Small intestine (tissue), 7 donors: ENCODE data around the gene FKBP1B. TPM values are rescaled to one million over a fixed set of nuclear protein-coding genes. Genes with fewer than 3 reads are reported as not detected.

Source experiments
- DNase-seq, 2 donors: peaks; one replicate each; pipeline versions ENCODE4 v3.0.0 to v3.0.0-alpha.2; 2013
- FAIRE-seq: peaks from 2 replicates; lab custom pipeline; 2012; peaks lifted over from hg19 to GRCh38; lab: Jason Lieb, UNC
- H3K27ac ChIP-seq, 3 donors: one replicate each; pipeline ENCODE4 v1.5.1; 2013; ENCODE audit warnings: low read length in 2 of 3, mild to moderate bottlenecking in 2 of 3, control low read depth in 1 of 3, inconsistent platforms in 1 of 3, low read depth in 1 of 3, moderate library complexity in 1 of 3
- H3K27me3 ChIP-seq, 3 donors: one replicate each; pipeline ENCODE4 v1.6.1; 2013; ENCODE audit warnings: low read length in 3 of 3, inconsistent platforms in 1 of 3; ENCODE audit not compliant: control insufficient read depth in 3 of 3, insufficient read depth in 3 of 3
- H3K36me3 ChIP-seq, 3 donors: one replicate each; pipeline ENCODE4 v1.6.1; 2013; ENCODE audit warnings: low read length in 3 of 3, inconsistent platforms in 1 of 3, low read depth in 1 of 3, mild to moderate bottlenecking in 1 of 3, moderate library complexity in 1 of 3; ENCODE audit not compliant: control insufficient read depth in 3 of 3, insufficient read depth in 2 of 3
- H3K4me1 ChIP-seq, 3 donors: one replicate each; pipeline ENCODE4 v1.6.1; 2013; ENCODE audit warnings: low read length in 2 of 3, inconsistent platforms in 1 of 3, low read depth in 1 of 3, mild to moderate bottlenecking in 1 of 3, moderate library complexity in 1 of 3; ENCODE audit not compliant: control insufficient read depth in 3 of 3, insufficient read depth in 2 of 3
- H3K4me3 ChIP-seq, 3 donors: one replicate each; pipeline ENCODE4 v1.5.1; 2013; ENCODE audit warnings: low read length in 3 of 3, control low read depth in 1 of 3, inconsistent platforms in 1 of 3, low read depth in 1 of 3, mild to moderate bottlenecking in 1 of 3, moderate library complexity in 1 of 3
- H3K9me3 ChIP-seq, 2 donors: one replicate each; pipeline ENCODE4 v1.6.1; 2013; ENCODE audit warnings: low read depth in 1 of 2, low read length in 1 of 2; ENCODE audit not compliant: control insufficient read depth in 2 of 2, insufficient read depth in 1 of 2
- WGBS, 3 donors: extraction: QIAGEN DNeasy Blood & Tissue Kit; methylation state at CpG; one replicate each; pipeline ENCODE4 v1.1.7; 2013; 5-methylcytosine and 5-hydroxymethylcytosine counted together
- polyA plus RNA-seq, 4 donors: library from polyadenylated mRNA; stranded (reverse) in 3 of 4; unstranded in 1 of 4; fragments of 200-250 nt in 3 of 4; fragments of 120-200 nt in 1 of 4; gene quantifications; one replicate each; pipeline versions ENCODE4 v1.2.1 to v1.2.3, GENCODE V29; 2013
- donor health status: healthy with polysubstance abuse.
- donor health status: control.
- donor health status: control.
- donor health status: Bipolar disorder and iron deficiency.
- donor health status: healthy.

FKBP1B gene
- polyA plus RNA-seq, 4 donors: 4.8 to 106 (median 49.2) TPM

DNA sequence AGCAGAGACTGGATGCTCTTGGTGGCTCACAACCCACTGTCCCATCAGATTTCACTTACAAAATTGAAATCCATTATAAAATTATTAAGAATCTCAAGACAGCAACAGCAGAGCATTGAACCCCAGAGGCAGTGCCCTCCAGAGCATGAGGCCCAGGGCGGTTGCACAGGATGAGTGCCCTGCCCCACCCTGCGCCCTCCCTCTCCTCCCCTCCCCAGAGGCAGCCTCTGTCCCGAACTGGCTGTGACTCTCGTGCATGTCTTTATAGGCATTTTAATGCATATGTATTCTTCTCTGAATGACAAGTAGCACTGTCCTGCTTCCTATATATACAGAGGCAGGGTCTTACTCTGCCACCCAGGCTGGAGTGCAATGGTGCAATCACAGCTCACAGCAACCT is 29.3 kb upstream of the FKBP1B start:
- peaks cover 0 to 28% (median 0%) of the 10 kb centered on the region in 3 donors for H3K36me3 ChIP-seq
- no peaks in the 10 kb centered on the region for H3K4me1 ChIP-seq
- no peak overlapping the region for H3K4me3 ChIP-seq
- H3K27ac ChIP-seq: no peak overlapping the region
- H3K27me3 ChIP-seq: no peaks in the 10 kb centered on the region
- no peaks in the 10 kb centered on the region for H3K9me3 ChIP-seq
- WGBS, 3 donors: 80 to 87% (median 84%) methylated on average over 4 of the region's 4 CpGs
- DNase-seq (no peak), FAIRE-seq (no peak)

DNA sequence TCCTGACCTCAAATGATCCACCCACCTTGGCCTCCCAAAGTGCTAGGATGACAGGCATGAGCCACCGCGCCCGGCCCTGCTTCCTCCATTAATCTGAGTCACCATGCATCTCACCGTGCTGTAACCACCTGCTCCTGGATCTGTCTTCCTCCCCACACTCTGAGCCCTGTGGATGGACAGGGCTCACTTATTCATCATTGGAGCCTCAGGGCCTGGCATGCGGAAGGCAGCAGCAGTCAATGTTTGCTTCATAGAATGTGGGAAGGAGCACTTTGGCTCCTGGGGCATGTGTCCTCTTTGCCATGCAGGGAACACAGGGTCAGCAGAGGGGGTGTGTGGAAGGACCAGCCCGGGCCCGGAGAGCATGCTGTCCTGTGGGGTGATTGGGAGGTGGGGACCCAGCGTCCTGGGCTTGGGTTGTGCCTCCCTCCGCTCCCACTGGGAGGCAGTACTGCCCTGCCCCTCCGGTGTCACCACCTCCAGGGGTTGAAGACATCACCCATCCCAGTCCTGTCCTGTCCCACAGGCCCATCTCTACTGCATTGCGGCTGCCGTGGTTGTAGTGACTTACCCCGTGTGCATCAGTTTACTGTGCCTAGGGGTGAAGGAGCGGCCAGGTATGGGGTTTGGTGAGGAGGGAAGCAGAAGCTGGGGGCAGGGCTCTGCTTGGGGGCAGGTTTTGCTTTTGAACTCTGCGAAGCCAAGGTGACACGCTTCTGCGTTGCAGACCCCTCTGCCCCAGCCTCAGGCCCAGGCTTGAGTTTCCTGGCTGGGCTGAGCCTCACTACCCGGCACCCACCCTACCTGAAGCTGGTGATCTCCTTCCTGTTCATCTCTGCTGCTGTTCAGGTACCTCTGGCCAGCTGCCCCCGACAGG is 28.2 kb upstream of the FKBP1B start:
- 55 to 75% (median 64%) methylated on average over 19 of the region's 19 CpGs for WGBS, 3 donors
- DNase-seq: peak; percentile 39 to 67
- H3K36me3 ChIP-seq: peaks cover 0 to 30% (median 0%) of the 10 kb centered on the region in 3 donors
- H3K4me1 ChIP-seq: no peaks in the 10 kb centered on the region
- no peak for FAIRE-seq
- H3K9me3 ChIP-seq: no peaks in the 10 kb centered on the region
- no peak overlapping the region for H3K4me3 ChIP-seq
- no peaks in the 10 kb centered on the region for H3K27me3 ChIP-seq
- no peak overlapping the region for H3K27ac ChIP-seq

DNA sequence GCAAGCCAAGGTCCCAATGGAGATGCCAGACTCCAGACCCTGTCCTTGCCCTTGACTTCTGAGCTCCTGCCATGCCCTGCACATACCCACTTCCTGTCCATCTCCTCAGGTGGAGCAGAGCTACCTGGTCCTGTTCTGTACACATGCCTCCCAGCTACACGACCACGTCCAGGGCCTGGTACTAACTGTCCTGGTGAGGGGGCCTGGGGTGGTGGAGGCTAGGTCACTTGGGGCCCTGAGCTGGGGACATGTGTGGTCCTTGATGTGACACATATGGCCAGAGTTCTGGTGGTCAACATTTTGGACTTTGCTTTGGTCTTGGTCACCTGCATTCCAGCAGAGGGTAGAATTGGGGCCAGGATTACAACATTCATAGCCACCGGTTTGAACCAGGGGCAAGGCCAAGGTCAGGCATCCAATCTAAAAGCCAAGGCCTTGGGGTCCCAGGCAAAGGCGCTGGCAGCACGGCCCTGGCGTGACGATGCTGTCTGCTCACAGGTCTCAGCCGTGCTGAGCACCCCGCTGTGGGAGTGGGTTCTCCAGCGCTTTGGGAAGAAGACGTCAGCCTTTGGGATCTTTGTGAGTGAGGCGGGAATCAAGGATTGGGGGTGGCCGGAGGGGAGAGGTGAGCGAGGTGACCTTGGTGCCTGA is 27.1 kb upstream of the FKBP1B start:
- no peak for FAIRE-seq
- no peak overlapping the region for H3K4me3 ChIP-seq
- no peaks in the 10 kb centered on the region for H3K27me3 ChIP-seq
- H3K27ac ChIP-seq: no peak overlapping the region
- no peaks in the 10 kb centered on the region for H3K4me1 ChIP-seq
- no peak for DNase-seq
- peaks cover 0 to 31% (median 0%) of the 10 kb centered on the region in 3 donors for H3K36me3 ChIP-seq
- WGBS, 3 donors: 94% methylated on average over 14 of the region's 14 CpGs
- H3K9me3 ChIP-seq: no peaks in the 10 kb centered on the region

DNA sequence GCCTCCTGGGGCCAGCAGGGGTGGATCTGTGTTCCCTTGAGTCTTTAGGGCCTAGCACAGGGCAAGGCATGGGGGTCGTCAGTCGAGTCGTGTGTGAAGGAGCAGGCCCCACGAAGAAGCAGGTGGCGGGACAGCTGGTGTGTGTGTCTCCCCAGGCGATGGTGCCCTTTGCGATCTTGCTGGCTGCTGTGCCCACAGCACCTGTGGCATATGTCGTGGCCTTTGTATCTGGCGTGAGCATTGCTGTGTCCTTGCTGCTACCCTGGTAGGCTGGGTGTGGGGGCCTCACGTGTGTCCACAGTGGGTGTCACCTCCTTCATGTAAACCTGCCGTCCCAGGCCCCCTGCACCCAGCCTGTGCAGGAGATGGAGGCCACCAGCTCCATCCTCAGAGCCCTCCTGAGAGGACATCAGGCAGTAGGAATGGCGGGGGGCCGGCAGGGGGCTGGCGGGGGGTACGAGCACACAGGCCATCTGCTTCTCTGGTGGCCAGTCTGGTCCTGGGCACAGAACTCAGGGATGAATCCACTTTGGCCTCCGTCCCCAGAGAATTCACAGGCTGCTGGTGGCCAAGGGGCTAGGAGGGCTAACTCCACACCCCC is 26.5 kb upstream of the FKBP1B start:
- Histone ChIP-seq H3K27me3 (no peaks in the 10 kb centered on the region), H3K4me1 (no peaks in the 10 kb centered on the region), H3K36me3 (peaks cover 0 to 35% (median 0%) of the 10 kb centered on the region in 3 donors), H3K9me3 (no peaks in the 10 kb centered on the region), H3K27ac (no peak overlapping the region), H3K4me3 (no peak overlapping the region)
- DNase-seq (no peak), FAIRE-seq (no peak)
- 84 to 90% (median 90%) methylated on average over 16 of the region's 16 CpGs for WGBS, 3 donors

DNA sequence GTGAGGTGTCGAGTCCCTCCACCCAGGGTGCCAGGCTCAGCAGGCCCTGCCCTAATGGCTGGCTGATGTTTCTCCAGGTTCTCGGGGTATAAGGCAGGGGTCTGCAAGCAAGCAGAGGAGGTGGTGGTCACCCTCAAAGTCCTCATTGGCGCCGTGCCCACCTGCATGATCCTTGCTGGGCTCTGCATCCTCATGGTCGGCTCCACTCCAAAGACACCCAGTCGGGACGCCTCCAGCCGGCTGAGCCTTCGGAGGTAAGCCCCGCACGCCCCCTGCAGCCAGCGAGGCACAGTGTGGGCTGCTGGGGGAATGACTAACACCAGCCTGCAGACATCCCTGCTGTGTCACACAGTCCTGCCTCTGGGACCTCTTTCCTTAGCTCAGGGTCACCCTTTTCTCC is 25.5 kb upstream of the FKBP1B start:
- no peaks in the 10 kb centered on the region for H3K27me3 ChIP-seq
- H3K27ac ChIP-seq: no peak overlapping the region
- no peak for DNase-seq
- no peak for FAIRE-seq
- no peaks in the 10 kb centered on the region for H3K4me1 ChIP-seq
- 73 to 83% (median 81%) methylated on average over 7 to 12 of the region's 12 CpGs for WGBS, 3 donors
- H3K9me3 ChIP-seq: no peaks in the 10 kb centered on the region
- H3K36me3 ChIP-seq: peaks cover 0 to 37% (median 0%) of the 10 kb centered on the region in 3 donors
- H3K4me3 ChIP-seq: no peak overlapping the region

DNA sequence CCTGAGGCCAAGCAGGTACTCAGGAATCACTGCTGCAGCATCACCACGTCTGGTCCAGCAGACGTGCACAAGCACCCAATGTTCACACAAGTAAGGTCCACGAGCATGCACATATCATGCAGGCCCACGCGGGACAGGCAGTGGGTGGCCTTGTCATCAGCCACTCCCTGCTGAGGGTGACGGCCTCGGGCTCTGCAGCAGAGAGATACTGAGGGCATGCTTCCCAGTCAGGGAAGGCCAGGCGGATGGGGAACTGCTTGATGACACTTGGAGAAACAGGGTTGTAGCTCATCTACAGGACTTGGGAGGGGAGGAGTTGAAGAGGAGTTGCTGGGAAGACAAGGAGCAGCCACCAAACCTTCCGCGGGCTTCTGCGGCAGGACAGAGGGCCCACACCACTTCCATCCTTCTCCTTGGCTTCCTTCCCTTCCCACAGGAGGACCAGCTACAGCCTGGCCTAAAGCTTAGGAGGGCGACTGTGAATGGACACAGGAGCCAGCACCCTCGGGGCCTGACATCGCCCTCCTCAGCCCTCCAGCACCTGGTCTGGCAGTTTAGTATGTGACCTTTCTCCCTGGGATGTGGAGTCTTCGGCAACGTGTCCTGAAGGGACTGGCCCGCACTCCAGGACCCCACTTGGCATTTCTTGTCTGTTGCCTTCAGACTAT is 24.4 kb upstream of the FKBP1B start:
- FAIRE-seq (no peak), DNase-seq (no peak)
- H3K27ac ChIP-seq: no peak overlapping the region
- no peaks in the 10 kb centered on the region for H3K4me1 ChIP-seq
- no peak overlapping the region for H3K4me3 ChIP-seq
- H3K36me3 ChIP-seq: peaks cover 0 to 39% (median 5%) of the 10 kb centered on the region in 3 donors
- H3K9me3 ChIP-seq: no peaks in the 10 kb centered on the region
- WGBS, 3 donors: 89 to 93% (median 90%) methylated on average over 17 of the region's 17 CpGs
- no peaks in the 10 kb centered on the region for H3K27me3 ChIP-seq

DNA sequence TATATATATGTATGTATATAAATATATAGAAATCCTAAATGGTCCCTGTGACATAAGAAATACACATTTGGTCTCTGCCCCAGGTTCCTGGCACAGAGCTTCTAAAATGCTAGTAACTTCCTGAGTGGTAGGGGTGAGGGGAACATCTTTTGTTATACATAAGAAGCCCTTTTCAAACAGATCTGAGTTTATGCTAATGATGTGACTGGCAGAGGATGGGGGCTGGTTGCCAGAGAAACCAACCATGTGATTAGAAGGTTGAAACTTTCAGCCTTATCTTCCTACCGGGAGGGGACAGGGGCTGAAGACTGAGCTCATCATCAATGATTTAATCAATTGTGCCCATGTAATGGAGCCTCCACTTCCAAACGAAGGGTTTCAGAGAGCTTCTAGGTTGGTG is 23.3 kb upstream of the FKBP1B start:
- peaks cover 2 to 44% (median 9%) of the 10 kb centered on the region in 3 donors for H3K36me3 ChIP-seq
- FAIRE-seq (no peak), DNase-seq (no peak)
- H3K27me3 ChIP-seq: no peaks in the 10 kb centered on the region
- no peaks in the 10 kb centered on the region for H3K4me1 ChIP-seq
- H3K4me3 ChIP-seq: no peak overlapping the region
- no peaks in the 10 kb centered on the region for H3K9me3 ChIP-seq
- H3K27ac ChIP-seq: no peak overlapping the region
- 66 to 78% (median 75%) methylated on average over 2 of the region's 2 CpGs for WGBS, 3 donors
